WTC11 (cell line): ENCODE measurements around the gene CHST7.

Experiments used
- JUN ChIP-seq: sonication (generic); formaldehyde crosslinking; IDR thresholded peaks from 2 replicates; pipeline ENCODE4 v1.8.0; 2023; ENCODE audit warnings: mild to moderate bottlenecking, missing genetic modification reagents
- SMAD4 ChIP-seq: sonication (generic); formaldehyde crosslinking; IDR thresholded peaks from 2 replicates; pipeline ENCODE4 v1.8.0; 2022; ENCODE audit warnings: mild to moderate bottlenecking, missing genetic modification reagents
- ZNF416 ChIP-seq: fragments of 250-450 bp; sonication (Bioruptor Pico); IDR thresholded peaks from 2 replicates; pipeline ENCODE4 v1.9.0; 2021; ENCODE audit warnings: mild to moderate bottlenecking, inconsistent platforms
- TF ChIP-seq, protein P1 (sequence below): sonication (generic); formaldehyde crosslinking; IDR thresholded peaks from 2 replicates; pipeline ENCODE4 v1.8.0; 2022; ENCODE audit warnings: mild to moderate bottlenecking, missing genetic modification reagents
- TF ChIP-seq, protein P2 (sequence below): fragments of 200-600 bp; IDR thresholded peaks from 2 replicates; pipeline ENCODE4 v1.8.0; 2022; ENCODE audit warnings: antibody characterized with exemption
- TF ChIP-seq, protein P3 (sequence below): fragments of 250-450 bp; sonication (Bioruptor Pico); IDR thresholded peaks from 2 replicates; pipeline ENCODE4 v1.9.0; 2021; ENCODE audit warnings: moderate library complexity, mild to moderate bottlenecking, inconsistent platforms, borderline replicate concordance
- TF ChIP-seq, protein P4 (sequence below): sonication (generic); formaldehyde crosslinking; IDR thresholded peaks from 2 replicates; pipeline ENCODE4 v1.8.1; 2022; ENCODE audit warnings: mild to moderate bottlenecking, moderate library complexity, missing genetic modification reagents

DNA sequence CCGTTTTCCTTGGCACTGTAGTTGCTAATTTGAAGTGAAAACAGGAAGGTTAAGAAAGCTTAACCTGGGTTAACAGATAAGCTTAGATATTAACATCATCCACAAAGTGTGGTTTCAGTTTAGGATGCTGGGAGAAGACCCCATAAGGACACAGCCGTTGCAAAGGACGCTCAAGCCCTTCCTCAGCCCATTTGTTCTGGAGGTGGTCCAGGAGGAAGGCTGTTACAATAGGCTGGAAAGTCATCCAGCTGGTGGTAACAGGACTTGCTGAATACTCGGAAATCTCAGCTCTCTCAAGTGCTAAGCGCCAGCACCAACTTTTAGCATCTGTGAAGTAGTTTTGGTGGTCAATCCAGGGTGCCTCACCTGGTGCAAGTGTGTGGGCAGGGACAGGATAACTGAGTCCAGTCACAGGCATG, 14.2 kb downstream of the CHST7 start:
- TF ChIP-seq, protein P1, sequence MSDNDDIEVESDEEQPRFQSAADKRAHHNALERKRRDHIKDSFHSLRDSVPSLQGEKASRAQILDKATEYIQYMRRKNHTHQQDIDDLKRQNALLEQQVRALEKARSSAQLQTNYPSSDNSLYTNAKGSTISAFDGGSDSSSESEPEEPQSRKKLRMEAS, result no peak
- TF ChIP-seq, protein P2, sequence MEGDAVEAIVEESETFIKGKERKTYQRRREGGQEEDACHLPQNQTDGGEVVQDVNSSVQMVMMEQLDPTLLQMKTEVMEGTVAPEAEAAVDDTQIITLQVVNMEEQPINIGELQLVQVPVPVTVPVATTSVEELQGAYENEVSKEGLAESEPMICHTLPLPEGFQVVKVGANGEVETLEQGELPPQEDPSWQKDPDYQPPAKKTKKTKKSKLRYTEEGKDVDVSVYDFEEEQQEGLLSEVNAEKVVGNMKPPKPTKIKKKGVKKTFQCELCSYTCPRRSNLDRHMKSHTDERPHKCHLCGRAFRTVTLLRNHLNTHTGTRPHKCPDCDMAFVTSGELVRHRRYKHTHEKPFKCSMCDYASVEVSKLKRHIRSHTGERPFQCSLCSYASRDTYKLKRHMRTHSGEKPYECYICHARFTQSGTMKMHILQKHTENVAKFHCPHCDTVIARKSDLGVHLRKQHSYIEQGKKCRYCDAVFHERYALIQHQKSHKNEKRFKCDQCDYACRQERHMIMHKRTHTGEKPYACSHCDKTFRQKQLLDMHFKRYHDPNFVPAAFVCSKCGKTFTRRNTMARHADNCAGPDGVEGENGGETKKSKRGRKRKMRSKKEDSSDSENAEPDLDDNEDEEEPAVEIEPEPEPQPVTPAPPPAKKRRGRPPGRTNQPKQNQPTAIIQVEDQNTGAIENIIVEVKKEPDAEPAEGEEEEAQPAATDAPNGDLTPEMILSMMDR, result no peak
- TF ChIP-seq ZNF416 (CRISPR knock-in tag) (no peak), JUN (no peak), SMAD4 (CRISPR knock-in tag) (no peak)
- TF ChIP-seq, protein P3, sequence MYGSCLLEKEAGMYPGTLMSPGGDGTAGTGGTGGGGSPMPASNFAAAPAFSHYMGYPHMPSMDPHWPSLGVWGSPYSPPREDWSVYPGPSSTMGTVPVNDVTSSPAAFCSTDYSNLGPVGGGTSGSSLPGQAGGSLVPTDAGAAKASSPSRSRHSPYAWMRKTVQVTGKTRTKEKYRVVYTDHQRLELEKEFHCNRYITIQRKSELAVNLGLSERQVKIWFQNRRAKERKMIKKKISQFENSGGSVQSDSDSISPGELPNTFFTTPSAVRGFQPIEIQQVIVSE (CRISPR knock-in tag), result no peak
- TF ChIP-seq, protein P4, sequence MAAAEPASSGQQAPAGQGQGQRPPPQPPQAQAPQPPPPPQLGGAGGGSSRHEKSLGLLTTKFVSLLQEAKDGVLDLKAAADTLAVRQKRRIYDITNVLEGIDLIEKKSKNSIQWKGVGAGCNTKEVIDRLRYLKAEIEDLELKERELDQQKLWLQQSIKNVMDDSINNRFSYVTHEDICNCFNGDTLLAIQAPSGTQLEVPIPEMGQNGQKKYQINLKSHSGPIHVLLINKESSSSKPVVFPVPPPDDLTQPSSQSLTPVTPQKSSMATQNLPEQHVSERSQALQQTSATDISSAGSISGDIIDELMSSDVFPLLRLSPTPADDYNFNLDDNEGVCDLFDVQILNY (CRISPR knock-in tag), result no peak
